HCT116 (cell line): ENCODE results near the gene ETS2. TPM values are rescaled to one million over a fixed set of nuclear protein-coding genes. Genes with fewer than 3 reads are reported as not detected.

Experiments used
- ATAC-seq: fragments of 200-7000 bp; cut with Tn5 transposase; 2 replicates; pipeline ENCODE4 v1.9.1; 2020; ENCODE audit warnings: mild to moderate bottlenecking, moderate library complexity
- BruUV-seq: library from RNA; stranded (reverse); fragments of 400-500 nt; replicated peaks from 2 replicates; lab custom pipeline; 2021; lab: Mats Ljungman, UMichigan
- CTCF ChIA-PET: fragments of 300-600 bp; sonication (Branson Sonifier 250); formaldehyde crosslinking; loops from one replicate; lab custom pipeline; 2021; ENCODE audit warnings: antibody characterized with exemption; lab: Charles Lee
- POLR2A ChIA-PET: fragments of 300-600, 350-600 bp; sonication (Branson Sonifier 250); formaldehyde crosslinking; loops from one replicate; lab custom pipeline; 2021; ENCODE audit warnings: antibody characterized with exemption; lab: Charles Lee
- RAD21 ChIA-PET, 2 experiments: fragments of 300-600 bp; sonication (Branson Sonifier 250); formaldehyde crosslinking; loops; one replicate each; lab custom pipeline; 2023; ENCODE audit warnings: low total read pairs in 2 of 2; ENCODE audit not compliant: uncharacterized antibody in 2 of 2, unreplicated experiment in 2 of 2, low non-redundant PET in 1 of 2; lab: Charles Lee
- DNase-seq: peaks from one replicate; pipeline ENCODE4 v3.0.0-alpha.2; 2010; ENCODE audit warnings: low read depth, low spot score
- H2AFZ ChIP-seq: fragments of 200-600 bp; shearing (Covaris generic), sonication (generic); 2 replicates; pipeline ENCODE4 v1.6.1; 2017; ENCODE audit warnings: low read depth, mixed run types, mixed read lengths, antibody characterized with exemption, low read length; ENCODE audit not compliant: poor library complexity, severe bottlenecking
- H3K27ac ChIP-seq: 2 replicates; pipeline ENCODE4 v1.5.1; 2012; ENCODE audit warnings: low read depth, low read length
- H3K27me3 ChIP-seq: fragments of 200-600 bp; sonication (generic); 2 replicates; pipeline ENCODE4 v1.6.1; 2016; ENCODE audit warnings: mixed run types, low read length, mixed read lengths; ENCODE audit not compliant: insufficient read depth
- H3K36me3 ChIP-seq, 2 experiments: fragments of 200-500 bp in 1 of 2; fragments of 200-600 bp in 1 of 2; sonication (Bioruptor generic) in 1 of 2; sonication (generic) in 1 of 2; 2 replicates each; pipeline versions ENCODE4 v1.5.1 to v1.6.1; 2014 to 2016; ENCODE audit warnings: low read length in 2 of 2, inconsistent platforms in 1 of 2, mixed read lengths in 1 of 2, mixed run types in 1 of 2; ENCODE audit not compliant: insufficient read depth in 2 of 2, control insufficient read depth in 1 of 2
- H3K4me1 ChIP-seq, 2 experiments: fragments of 200-600 bp in 1 of 2; sonication (generic) in 1 of 2; 2 replicates each; pipeline versions ENCODE4 v1.5.1 to v1.6.1; 2012 to 2017; ENCODE audit warnings: low read length in 2 of 2, inconsistent platforms in 1 of 2, mild to moderate bottlenecking in 1 of 2, mixed read lengths in 1 of 2, mixed run types in 1 of 2, moderate library complexity in 1 of 2; ENCODE audit not compliant: insufficient read depth in 2 of 2, control insufficient read depth in 1 of 2
- H3K4me2 ChIP-seq: fragments of 200-600 bp; sonication (generic); 2 replicates; pipeline ENCODE4 v1.6.1; 2017; ENCODE audit warnings: mixed run types, low read length, mixed read lengths
- H3K4me3 ChIP-seq, 2 experiments: fragments of 200-600 bp in 1 of 2; sonication (generic) in 1 of 2; replicated peaks in 1 of 2; 2 replicates each; pipeline ENCODE4 v1.5.1; 2011 to 2016; ENCODE audit warnings: low read length in 2 of 2, control low read depth in 1 of 2, low read depth in 1 of 2, mild to moderate bottlenecking in 1 of 2, mixed read lengths in 1 of 2, mixed run types in 1 of 2
- H3K79me2 ChIP-seq: fragments of 200-600 bp; sonication (generic); 2 replicates; pipeline ENCODE4 v1.6.1; 2017; ENCODE audit warnings: mild to moderate bottlenecking, mixed run types, low read length, moderate library complexity, mixed read lengths; ENCODE audit not compliant: insufficient read depth
- H3K9ac ChIP-seq: fragments of 200-600 bp; sonication (generic); 2 replicates; pipeline ENCODE4 v1.6.1; 2016; ENCODE audit warnings: low read length, mixed read lengths
- H3K9me2 ChIP-seq: fragments of 200-600 bp; sonication (generic), shearing (Covaris generic); 2 replicates; pipeline ENCODE4 v1.6.1; 2017; ENCODE audit warnings: mixed run types, mild to moderate bottlenecking, moderate library complexity; ENCODE audit not compliant: insufficient read depth
- H3K9me3 ChIP-seq, 2 experiments: fragments of 200-500 bp in 1 of 2; fragments of 200-600 bp in 1 of 2; sonication (Bioruptor generic) in 1 of 2; sonication (generic) in 1 of 2; 2 replicates each; pipeline ENCODE4 v1.6.1; 2014 to 2017; ENCODE audit warnings: low read length in 2 of 2, mixed read lengths in 2 of 2, inconsistent platforms in 1 of 2, low read depth in 1 of 2, mild to moderate bottlenecking in 1 of 2, mixed run types in 1 of 2, moderate library complexity in 1 of 2; ENCODE audit not compliant: control insufficient read depth in 1 of 2, insufficient read depth in 1 of 2
- H4K20me1 ChIP-seq: fragments of 200-600 bp; sonication (generic), shearing (Covaris generic); 2 replicates; pipeline ENCODE4 v1.6.1; 2017; ENCODE audit warnings: mixed run types, mild to moderate bottlenecking, moderate library complexity; ENCODE audit not compliant: insufficient read depth
- CBX3 ChIP-seq: IDR thresholded peaks from 2 replicates; pipeline ENCODE4 v1.6.1; 2012; ENCODE audit warnings: low read depth
- EGR1 ChIP-seq: IDR thresholded peaks from 2 replicates; pipeline ENCODE4 v1.6.1; 2012; ENCODE audit warnings: low read depth
- EZH2 ChIP-seq: fragments of 200-600 bp; sonication (generic); IDR thresholded peaks from 2 replicates; pipeline ENCODE4 v1.6.1; 2017; ENCODE audit warnings: antibody characterized with exemption, mixed run types
- POLR2A ChIP-seq: IDR thresholded peaks from 2 replicates; pipeline ENCODE4 v1.7.0; 2011; ENCODE audit warnings: borderline replicate concordance; ENCODE audit not compliant: insufficient read depth, insufficient read length; ENCODE audit errors: extremely low read depth
- SP1 ChIP-seq: IDR thresholded peaks from 2 replicates; pipeline ENCODE4 v1.6.1; 2012; ENCODE audit warnings: low read depth
- YY1 ChIP-seq: IDR thresholded peaks from 2 replicates; pipeline ENCODE4 v1.6.1; 2011; ENCODE audit warnings: low read length, low read depth, moderate library complexity, mild to moderate bottlenecking; ENCODE audit not compliant: insufficient replicate concordance; ENCODE audit errors: extremely low read depth
- ZFX ChIP-seq: fragments of 450-650 bp; IDR thresholded peaks from 2 replicates; pipeline ENCODE4 v1.6.1; 2017
- ZNF274 ChIP-seq: fragments of 200-500 bp; sonication (Bioruptor generic); IDR thresholded peaks from 2 replicates; pipeline ENCODE4 v1.6.1; 2014; ENCODE audit warnings: mild to moderate bottlenecking, low read depth, low read length, inconsistent platforms
- intact Hi-C: fragments of 100-400 bp; cut with micrococcal nuclease; formaldehyde crosslinking; loops from 2 replicates; pipeline ENCODE4 v1.10.0; 2022
- total RNA-seq: library from RNA; stranded (reverse); gene quantifications from one replicate; pipeline ENCODE4 v1.2.1, GENCODE V29; 2021; ENCODE audit not compliant: unreplicated experiment
- TF ChIP-seq, protein P1 (sequence below): IDR thresholded peaks from 2 replicates; pipeline ENCODE4 v1.6.1; 2012

The ETS2 gene
- total RNA-seq, 1 experiment from 2014 or later = 32.9 TPM

GRCh38 chr21:38756746-38757145, 49.0 kb upstream of the ETS2 start:
- ChIA-PET POLR2A (no interaction called here), CTCF (no interaction called here), RAD21 (no interaction called here)
- Histone ChIP-seq H3K9ac (no peak overlapping the region), H3K4me1 (peaks cover 7 to 16% of the 10 kb centered on the region in 2 experiments), H3K36me3 (no peaks in the 10 kb centered on the region), H3K4me2 (no peak overlapping the region; the same call in 1 of the 2 replicates), H3K9me3 (no peaks in the 10 kb centered on the region), H2AFZ (no peak overlapping the region), H3K27me3 (no peaks in the 10 kb centered on the region), H3K27ac (no peak overlapping the region), H3K4me3 (no peak overlapping the region)
- no TSS peak for BruUV-seq
- intact Hi-C loops = no loop called here
- DNase-seq = no peak
- TF ChIP-seq ZNF274 (no peak), EZH2 (no peak), YY1 (no peak), ZFX (no peak), EGR1 (no peak)
- TF ChIP-seq, protein P1, sequence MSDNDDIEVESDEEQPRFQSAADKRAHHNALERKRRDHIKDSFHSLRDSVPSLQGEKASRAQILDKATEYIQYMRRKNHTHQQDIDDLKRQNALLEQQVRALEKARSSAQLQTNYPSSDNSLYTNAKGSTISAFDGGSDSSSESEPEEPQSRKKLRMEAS = no peak
- TF ChIP-seq, all 23 proteins: peak for 0
- Histone ChIP-seq H3K9me2 (no peaks in the 10 kb centered on the region), H4K20me1 (no peaks in the 10 kb centered on the region), H3K79me2 (no peaks in the 10 kb centered on the region)
- no peak for ATAC-seq

GRCh38 chr21:38758501-38759214, 47.1 kb upstream of the ETS2 start:
- H3K4me3 ChIP-seq = no peak overlapping the region
- intact Hi-C loops = no loop called here
- ChIA-PET RAD21 (no interaction called here), CTCF (no interaction called here), POLR2A (no interaction called here)
- ATAC-seq (no peak), DNase-seq (no peak)
- no peaks in the 10 kb centered on the region for H4K20me1 ChIP-seq
- no peaks in the 10 kb centered on the region for H3K79me2 ChIP-seq
- H3K9me3 ChIP-seq = no peaks in the 10 kb centered on the region
- H3K9me2 ChIP-seq = no peaks in the 10 kb centered on the region
- no peaks in the 10 kb centered on the region for H3K36me3 ChIP-seq
- H3K4me2 ChIP-seq = no peak overlapping the region
- no peaks in the 10 kb centered on the region for H3K27me3 ChIP-seq
- no peak overlapping the region for H3K9ac ChIP-seq
- H2AFZ ChIP-seq = peak overlapping the region; percentile 32
- TF ChIP-seq SP1 (no peak), CBX3 (no peak), POLR2A (no peak)
- no peak overlapping the region for H3K27ac ChIP-seq
- BruUV-seq = no TSS peak
- H3K4me1 ChIP-seq = peaks cover 7 to 16% of the 10 kb centered on the region in 2 experiments
